Activated effector memory CD4-positive, alpha-beta T cell treated with Interleukin-2 at 50 U/mL for 16 hours (primary cell): ENCODE results near the gene UBL5.
"Not testable (repeated sequence)": the region's sequence is repeated elsewhere in the genome, so short reads cannot be mapped to it uniquely, and the experiment has no call there.

ENCODE experiments used
- DNase-seq: peaks from one replicate; pipeline ENCODE4 v3.0.0-alpha.2; 2020

Gene UBL5

GRCh38 chr19:9827289-9828238 is at the start of gene UBL5:
UBL5 (plus strand) TSS chr19:9827918; CDS start chr19:9828338, 420 bp downstream.
- peak; percentile 87 for DNase-seq

GRCh38 chr19:9782338-9782737 is 45.4 kb upstream of the UBL5 start:
- DNase-seq, result no peak

GRCh38 chr19:9784163-9784496 is 43.6 kb upstream of the UBL5 start:
- not testable (repeated sequence) for DNase-seq

GRCh38 chr19:9785367-9786331 is 42.1 kb upstream of the UBL5 start:
- DNase-seq, result peak; percentile 90

GRCh38 chr19:9786342-9786741 is 41.4 kb upstream of the UBL5 start:
- no peak for DNase-seq

GRCh38 chr19:9786819-9787218 is 40.9 kb upstream of the UBL5 start:
- no peak for DNase-seq

GRCh38 chr19:9788604-9789003 is 39.1 kb upstream of the UBL5 start:
- DNase-seq, result not testable (repeated sequence)

GRCh38 chr19:9789066-9789465 is 38.7 kb upstream of the UBL5 start:
- no peak for DNase-seq

GRCh38 chr19:9789579-9789978 is 38.1 kb upstream of the UBL5 start:
- DNase-seq, result not testable (repeated sequence)

GRCh38 chr19:9791073-9791367 is 36.7 kb upstream of the UBL5 start:
- DNase-seq, result not testable (repeated sequence)

- DNase-seq, result peak; percentile 85
Measured at GRCh38 chr19:9791552-9792205, 36.0 kb upstream of the UBL5 start.

GRCh38 chr19:9792206-9793070 is 35.3 kb upstream of the UBL5 start:
- DNase-seq, result peak; percentile 87

GRCh38 chr19:9793071-9793591 is 34.6 kb upstream of the UBL5 start:
- peak; percentile 56 for DNase-seq

- DNase-seq, result peak; percentile 79
Measured at GRCh38 chr19:9796113-9796773, 31.5 kb upstream of the UBL5 start.

- DNase-seq, result no peak
Measured at GRCh38 chr19:9797871-9798270, 29.8 kb upstream of the UBL5 start.

GRCh38 chr19:9799162-9799561 is 28.6 kb upstream of the UBL5 start:
- no peak for DNase-seq

- no peak for DNase-seq
Measured at GRCh38 chr19:9801976-9802375, 25.7 kb upstream of the UBL5 start.

- DNase-seq, result no peak
Measured at GRCh38 chr19:9806803-9807202, 20.9 kb upstream of the UBL5 start.

GRCh38 chr19:9808855-9809824 is 18.6 kb upstream of the UBL5 start:
- no peak for DNase-seq

- DNase-seq, result no peak
Measured at GRCh38 chr19:9811139-9811538, 16.6 kb upstream of the UBL5 start.
